Body of pancreas (tissue), 4 donors: ENCODE results near the gene SPATS2.

Source experiments
- POLR2A ChIP-seq, 3 donors: fragments of 450-650 bp; IDR thresholded peaks; one replicate each; pipeline ENCODE4 v1.6.1; 2016; ENCODE audit warnings: antibody characterized with exemption in 3 of 3, mild to moderate bottlenecking in 2 of 3
- TF ChIP-seq, protein P1 (sequence below), 7 experiments: fragments of 450-650 bp in 4 of 7; fragments of 200-600 bp in 3 of 7; sonication (generic) in 3 of 7; IDR thresholded peaks; one replicate each; pipeline ENCODE4 v1.5.1; 2016 to 2019; ENCODE audit warnings: antibody characterized with exemption in 7 of 7

DNA sequence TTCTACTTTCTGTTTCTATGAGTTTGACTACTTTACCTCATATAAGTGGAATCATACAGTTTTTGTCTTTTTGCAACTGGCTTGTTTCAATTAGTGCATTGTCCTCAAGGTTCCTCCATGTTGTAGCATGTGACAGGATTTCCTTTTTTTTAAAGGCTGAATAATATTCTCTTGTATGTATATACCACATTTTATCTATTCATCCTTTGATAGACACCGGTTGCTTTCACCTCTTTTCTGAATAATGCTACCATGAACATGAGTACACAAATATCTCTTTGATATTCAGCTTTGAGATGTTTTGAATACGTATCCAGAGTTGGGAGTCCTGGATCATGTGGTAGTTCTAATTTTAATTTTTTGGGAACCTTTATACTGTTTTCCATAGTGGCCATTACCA lies 65.4 kb downstream of the SPATS2 start:
- TF ChIP-seq, protein P1, sequence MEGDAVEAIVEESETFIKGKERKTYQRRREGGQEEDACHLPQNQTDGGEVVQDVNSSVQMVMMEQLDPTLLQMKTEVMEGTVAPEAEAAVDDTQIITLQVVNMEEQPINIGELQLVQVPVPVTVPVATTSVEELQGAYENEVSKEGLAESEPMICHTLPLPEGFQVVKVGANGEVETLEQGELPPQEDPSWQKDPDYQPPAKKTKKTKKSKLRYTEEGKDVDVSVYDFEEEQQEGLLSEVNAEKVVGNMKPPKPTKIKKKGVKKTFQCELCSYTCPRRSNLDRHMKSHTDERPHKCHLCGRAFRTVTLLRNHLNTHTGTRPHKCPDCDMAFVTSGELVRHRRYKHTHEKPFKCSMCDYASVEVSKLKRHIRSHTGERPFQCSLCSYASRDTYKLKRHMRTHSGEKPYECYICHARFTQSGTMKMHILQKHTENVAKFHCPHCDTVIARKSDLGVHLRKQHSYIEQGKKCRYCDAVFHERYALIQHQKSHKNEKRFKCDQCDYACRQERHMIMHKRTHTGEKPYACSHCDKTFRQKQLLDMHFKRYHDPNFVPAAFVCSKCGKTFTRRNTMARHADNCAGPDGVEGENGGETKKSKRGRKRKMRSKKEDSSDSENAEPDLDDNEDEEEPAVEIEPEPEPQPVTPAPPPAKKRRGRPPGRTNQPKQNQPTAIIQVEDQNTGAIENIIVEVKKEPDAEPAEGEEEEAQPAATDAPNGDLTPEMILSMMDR (IDR thresholded peaks at IDR 0.05): no peak
- TF ChIP-seq POLR2A (IDR thresholded peaks at IDR 0.05): no peak
